ENCODE results near the gene ALDH4A1.
A peak's percentile ranks its signal among the peaks of the same experiment; 100 is the strongest.
"Not testable (repeated sequence)": the region's sequence is repeated elsewhere in the genome, so short reads cannot be mapped to it uniquely, and the experiment has no call there.

ALDH4A1 gene

DNA sequence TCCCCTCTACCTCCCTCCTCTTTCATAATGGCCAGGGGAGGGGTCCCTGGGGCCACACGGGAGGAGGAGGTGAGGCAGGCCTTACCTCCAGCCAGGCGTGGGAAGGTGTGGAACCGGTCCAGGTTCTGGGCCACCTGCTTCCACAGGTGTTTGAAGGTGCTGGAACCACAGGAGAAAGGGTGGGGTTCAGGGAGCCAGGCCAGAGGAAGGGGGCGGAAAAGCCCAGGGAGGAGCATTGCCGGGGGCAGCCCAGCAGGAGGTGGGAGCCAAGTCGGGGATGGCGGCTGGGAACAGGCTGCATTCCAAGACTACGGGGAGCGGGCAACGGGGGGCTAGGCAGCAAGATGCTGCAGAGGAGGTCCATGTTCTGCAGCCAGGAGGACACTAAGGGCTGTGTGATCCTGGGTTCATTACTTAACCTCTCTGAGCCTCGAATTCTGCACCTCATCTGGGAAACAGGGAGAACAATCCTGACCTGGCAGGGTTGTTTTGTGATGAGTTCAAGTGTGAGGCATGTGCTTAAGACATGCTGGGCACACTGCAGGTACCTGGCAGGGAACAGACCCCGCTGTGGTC is 23.1 kb downstream of the ALDH4A1 start:
- no peak for DNase-seq (ENCODE audit: low spot score)

DNA sequence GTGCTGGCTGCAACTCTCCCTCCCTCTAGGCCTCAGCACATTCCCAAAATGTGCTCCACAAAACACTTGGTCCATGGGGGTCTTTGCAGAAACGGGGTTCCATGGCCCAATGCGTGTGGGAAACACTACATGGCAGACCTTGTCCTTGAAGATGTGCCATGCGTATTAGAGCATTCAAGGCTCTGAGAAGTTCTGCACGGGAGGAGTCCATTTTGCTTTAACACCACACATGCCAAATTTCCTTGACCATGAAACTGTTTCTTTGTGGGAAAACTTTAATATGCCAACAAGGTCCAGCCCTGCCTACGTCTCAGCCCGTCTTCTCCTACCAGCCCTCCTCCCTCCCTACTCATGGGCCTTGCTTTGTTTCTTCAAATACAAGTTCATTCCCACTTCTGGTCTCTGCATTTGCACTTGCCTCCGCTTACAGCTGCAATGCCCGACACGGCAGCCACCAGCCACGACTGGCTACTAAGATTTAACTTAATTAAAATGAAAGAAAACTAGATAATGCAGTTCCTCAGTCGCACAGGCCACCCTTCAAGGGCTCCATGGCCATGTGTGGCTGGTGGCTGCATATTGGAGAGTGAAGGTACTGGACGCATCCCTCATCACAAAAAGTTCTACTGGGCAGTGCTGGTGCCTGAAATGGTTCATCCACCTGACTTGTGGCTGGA is 23.7 kb downstream of the ALDH4A1 start:
- peak; percentile 80 for DNase-seq (ENCODE audit: low spot score)

DNA sequence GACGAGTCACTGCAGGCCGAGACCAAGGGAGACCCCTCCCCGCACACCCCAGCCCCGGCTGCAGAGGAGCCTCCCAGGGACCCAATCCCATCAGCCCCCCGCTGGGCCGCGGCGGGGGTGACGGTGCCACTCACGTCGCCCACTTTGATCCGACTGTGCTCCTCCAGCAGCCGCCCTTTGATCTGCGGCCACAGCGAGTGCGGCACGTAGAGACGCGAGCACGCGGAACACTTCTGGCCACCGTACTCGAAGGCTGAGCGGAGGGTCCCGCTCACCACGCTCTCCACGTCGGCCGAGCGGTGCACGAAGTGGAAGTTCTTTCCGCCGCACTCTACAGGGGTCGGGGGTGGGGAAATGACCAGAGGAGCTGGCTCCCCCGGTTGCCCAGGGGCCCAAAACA is 25.1 kb downstream of the ALDH4A1 start:
- no peak for DNase-seq (ENCODE audit: low spot score)

DNA sequence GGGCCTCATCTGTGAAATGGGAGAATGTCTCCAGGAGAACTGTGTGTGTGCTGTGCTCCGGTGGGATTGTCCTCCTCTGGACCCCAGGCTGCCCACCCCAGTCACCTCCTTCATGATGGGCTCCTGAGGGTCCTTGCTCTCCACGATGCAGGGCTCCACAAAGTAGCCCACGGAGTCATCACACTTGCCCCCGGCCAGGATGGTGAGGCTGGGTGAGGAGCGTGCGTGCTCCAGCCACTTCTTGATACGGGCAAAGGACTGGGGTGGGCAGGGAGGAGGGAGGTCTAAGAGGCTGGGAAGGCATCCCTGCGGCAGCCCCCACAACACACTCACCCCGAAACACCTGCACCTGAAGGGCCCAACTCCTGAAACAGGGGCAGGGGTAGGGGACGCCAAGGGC is 26.1 kb downstream of the ALDH4A1 start:
- no peak for DNase-seq (ENCODE audit: low spot score)

DNA sequence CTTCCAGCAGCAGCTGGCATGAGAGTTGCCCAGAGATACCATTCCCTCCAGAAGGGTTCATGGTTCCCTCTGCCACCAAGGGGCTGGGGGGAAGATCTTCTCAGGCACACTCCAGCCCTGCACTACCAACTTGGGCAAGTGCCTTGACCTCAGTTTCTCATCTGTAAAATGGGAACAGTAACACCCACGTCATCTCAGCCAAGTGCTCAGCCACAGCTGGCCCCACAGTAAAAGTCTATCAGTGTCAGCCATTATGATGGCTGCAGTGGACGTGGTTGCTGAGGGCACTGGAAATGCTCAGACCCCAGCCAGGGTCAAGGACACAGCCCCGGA is 26.6 kb downstream of the ALDH4A1 start:
- no peak for DNase-seq (ENCODE audit: low spot score)

DNA sequence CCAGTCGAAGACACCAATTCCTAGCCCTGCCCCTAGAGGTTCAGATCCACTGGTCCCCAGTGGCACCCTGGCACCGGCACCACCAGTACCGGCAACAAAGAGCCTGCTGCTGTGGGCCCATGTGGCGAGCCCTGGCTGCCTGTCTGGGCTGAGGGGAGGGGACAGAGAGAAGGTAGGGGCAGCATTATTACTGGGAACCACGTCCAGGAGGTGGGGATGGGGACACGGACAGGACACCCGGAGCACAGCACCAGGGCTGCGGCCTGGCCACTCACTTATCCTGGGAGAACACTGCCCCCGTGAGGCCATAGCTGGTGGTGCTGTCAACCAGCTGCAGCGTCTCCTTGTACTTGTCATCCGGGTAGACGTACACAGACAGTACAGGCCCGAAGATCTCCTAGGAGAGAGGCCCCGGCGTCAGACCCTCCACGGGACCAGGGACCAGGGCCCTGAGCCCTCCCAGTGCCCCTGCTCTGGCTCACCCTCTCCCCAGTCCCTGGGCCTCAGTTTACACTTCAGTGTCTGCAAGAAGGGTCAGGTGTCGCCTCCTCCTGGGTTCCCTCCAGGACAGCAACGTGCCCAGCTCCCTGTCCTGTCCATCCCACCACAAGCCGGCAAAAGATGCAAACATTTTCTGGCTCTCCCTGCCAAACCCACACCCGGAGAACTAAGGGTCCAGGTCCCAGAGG is 27.1 kb downstream of the ALDH4A1 start:
- DNase-seq (ENCODE audit: low spot score): peak; percentile 86

DNA sequence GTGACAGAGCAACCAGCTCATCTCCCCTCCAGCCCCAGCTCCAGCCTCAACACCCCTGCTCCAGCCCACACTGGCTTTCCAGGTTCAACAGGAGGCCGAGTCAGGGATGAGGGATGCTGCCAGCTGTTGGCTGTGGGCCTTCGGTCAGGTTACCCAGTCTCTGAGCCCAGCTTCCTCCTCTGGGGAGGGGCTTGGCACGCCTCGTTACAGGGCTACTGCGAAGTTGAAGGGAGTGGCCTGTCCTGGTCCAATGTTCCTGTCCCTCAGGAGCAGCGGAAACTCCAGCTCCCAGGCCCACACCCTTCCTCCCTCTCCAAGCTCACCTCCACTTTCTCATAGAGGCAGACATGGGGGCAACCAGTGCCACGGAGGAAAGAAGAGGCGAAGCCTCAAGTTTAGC is 27.8 kb downstream of the ALDH4A1 start:
- DNase-seq (ENCODE audit: low spot score): no peak

DNA sequence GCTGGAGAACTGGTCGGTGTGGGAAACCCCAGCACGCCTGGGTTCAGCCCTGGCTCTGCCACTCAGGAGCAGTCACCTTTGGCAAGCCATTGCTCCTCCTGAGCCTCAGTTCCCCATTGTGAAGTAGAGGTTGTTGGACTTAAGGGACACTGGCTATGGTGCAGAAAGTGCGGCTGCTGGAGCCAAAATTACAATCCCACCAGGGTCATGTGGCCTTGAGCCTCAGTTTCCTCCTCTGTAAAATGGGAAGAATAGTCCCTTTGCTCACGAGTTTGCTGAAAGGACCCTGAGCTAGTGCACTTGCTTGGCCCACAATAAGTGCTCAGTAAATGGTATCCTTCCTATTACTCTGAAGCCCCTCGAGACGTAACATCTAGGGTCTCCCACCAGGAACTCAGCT is 28.3 kb downstream of the ALDH4A1 start:
- no peak for DNase-seq (ENCODE audit: low spot score)

DNA sequence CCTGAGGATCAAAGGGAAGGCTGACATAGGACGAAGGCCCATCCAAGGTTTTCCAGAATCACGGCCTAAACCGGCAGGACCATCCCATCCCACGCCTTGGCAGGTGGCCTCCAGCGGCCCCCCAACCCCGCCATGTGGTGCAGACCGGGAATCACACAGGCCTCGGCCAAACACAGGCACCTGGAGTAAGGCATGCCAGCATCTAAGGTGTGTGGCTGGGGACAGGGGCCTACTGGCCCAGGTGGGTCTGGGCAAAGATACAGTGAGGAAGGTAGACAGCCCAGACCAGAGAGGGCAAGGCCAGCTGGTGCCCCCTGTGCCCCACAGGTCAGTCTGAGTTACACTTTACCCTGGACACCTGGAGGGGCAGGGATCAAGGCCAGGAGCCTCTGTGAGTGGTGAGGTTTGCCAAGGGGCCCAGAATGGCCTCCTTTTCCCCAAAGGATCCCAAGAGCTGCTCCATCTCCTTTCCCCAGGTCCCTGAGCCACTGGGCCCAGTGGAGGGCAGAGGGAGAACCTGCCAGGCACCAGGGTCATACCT is 30.2 kb downstream of the ALDH4A1 start:
- DNase-seq (ENCODE audit: low spot score): no peak

DNA sequence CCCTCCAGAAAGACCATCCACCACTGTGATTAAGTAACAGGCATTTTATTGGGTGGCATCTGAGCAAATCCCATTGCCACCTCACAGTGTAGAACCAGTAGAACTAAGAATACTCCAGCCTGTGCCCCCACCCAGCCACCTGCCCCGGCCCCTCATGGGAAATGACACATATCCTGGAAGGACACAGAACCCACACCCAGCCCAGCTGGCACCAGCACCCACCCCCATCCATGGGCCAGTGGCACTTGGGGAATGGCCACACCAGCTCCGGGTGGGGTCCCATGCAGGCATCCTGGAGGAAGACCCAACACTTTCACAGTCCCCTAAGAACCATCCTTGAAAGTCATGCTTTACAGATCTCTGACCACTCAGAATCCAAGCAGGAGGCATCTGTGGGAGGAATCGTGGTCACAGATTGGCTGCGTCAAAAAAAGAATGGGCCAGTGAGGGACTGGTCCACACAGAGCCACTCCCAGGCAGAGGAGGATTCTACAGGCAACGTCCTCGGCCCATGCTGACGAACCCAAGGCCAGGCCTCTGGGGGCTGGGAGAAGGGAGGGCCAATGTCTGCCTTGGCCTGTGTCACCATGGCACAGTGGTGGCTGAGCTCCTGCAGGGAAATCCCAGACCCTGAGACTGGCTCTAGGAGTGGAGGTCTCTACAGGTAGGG is 30.8 kb downstream of the ALDH4A1 start:
- no peak for DNase-seq (ENCODE audit: low spot score)

DNA sequence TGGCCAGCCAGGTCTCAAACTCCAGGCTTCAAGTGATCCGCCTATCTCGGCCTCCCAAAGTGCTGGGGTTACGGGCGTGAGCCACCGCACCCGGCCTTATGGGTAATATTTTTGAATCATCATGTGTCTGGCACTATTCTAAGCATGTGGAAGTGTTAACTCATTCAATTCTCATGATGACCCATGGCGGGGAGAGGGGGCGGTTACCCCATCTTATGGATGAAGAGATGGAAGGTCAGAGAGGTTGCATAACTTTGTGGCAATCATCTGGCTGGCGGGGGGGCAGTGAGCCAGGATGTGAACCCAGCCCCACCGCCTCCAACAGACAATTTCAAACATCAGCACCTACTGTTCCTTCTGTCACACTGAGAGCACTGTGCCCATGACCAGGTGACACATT is 31.4 kb downstream of the ALDH4A1 start:
- DNase-seq (ENCODE audit: low spot score): no peak

DNA sequence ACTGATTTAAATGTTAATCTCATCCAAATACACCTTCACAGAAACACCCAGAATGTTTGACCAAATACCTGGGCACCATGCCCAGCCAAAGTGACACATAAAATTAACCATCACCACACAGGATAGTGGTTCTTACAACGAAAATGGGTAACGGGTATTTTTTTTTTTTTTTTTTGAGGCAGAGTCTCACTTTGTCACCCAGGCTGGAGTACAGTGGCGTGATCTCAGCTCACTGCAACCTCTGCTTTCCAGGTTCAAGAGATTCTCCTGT is 31.8 kb downstream of the ALDH4A1 start:
- DNase-seq (ENCODE audit: low spot score): not testable (repeated sequence)

DNA sequence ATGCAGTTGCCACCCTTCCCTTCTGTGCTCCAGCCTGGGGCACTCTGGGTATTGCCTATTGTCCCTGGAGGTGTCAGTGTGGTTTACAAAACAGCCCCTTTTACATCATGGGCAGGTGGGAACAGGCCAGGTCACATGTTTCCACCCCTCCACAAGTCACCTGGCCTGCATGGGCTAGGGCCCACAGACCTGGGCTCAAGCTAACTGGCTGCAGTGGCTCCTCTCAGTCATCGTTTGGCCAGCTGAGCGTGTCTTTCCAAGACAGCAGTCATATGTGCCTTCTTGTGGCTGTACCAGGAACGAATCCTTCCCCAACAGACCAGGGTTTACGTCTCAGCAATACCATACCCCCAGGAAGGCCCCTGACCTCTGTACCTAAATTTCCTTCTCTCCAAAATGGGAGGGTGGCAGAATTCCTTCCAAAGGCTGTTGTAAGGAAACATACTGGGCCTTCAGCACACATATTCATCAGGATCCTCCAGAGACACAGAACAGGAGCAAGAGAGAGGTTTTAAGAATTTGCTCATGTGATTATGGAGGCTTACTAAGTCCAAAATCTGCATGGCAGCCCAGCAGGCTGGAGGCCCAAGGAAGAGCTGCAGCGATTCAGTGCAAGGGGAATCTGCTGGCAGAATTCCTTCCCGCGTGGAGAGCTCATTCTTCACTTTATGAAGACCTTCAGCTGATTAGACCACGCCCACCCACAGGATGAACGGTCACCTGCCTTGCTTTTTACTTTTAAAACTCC is 32.3 kb downstream of the ALDH4A1 start:
- DNase-seq (ENCODE audit: low spot score): no peak

DNA sequence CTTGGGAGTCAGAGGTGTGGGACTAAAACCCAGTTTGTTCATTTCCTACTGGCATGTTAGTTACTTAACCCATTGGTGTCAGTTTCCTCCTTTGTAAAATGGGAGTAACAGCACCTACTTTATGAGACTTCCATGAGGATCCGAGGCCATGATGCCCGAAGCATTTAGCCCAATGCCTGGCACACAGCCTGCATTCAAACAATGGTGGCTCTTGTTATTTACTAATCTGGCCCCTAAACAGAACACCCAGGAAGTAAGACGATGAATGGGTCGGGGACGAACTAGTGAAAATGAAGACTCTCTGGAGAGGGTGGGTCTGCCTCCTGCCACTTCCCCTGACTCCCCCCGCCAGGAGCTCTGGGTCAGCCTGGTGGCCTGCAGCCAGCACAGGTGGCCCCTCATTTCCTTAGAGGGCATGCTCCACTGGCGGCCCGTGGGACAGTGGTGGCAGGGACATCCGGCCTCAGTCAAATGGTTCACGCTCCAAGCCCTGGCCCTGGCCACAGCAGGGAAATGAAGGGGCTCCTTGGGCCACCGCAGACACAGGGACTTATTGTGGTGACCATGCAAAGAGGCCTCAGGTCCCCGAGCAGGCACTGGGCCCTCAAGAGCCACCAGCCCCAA is 33.4 kb downstream of the ALDH4A1 start:
- no peak for DNase-seq (ENCODE audit: low spot score)

DNA sequence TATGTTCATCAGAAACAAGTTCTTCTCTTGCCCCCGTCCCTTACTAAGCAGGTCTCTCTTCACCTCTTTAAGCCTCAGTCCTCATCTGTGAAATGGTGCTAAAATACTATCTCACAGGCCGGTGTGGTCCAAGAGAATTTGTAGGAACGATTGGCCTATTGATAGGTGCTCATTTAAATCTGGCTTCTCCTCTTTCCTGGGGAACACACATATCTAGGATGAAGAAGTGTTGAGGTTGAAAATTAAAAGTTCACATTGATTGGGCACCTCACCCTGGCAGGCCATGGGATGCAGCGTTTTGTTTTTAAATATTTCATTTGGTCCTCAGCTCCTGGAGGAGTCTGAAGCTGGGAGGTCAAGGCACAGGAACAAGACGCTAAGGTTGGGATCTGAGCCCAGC is 34.0 kb downstream of the ALDH4A1 start:
- no peak for DNase-seq (ENCODE audit: low spot score)

DNA sequence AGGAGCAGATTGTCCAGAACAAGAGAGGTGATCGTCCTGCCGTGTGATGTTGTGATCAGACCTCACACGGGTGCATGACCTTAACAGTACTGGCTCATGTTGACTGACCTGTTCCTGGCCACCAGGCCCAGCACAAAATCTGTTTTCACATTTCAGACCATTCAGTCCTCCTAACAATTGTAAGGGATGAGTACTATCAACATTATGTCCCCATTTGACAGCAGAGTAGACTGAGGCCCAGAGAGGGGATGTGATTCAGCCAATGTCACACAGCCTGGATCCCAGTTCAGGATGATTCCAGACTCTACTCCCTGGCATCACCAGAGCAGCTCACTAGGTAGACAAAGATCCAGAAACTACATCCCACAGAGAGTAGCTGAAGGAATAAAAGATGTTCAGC is 35.5 kb downstream of the ALDH4A1 start:
- no peak for DNase-seq (ENCODE audit: low spot score)

DNA sequence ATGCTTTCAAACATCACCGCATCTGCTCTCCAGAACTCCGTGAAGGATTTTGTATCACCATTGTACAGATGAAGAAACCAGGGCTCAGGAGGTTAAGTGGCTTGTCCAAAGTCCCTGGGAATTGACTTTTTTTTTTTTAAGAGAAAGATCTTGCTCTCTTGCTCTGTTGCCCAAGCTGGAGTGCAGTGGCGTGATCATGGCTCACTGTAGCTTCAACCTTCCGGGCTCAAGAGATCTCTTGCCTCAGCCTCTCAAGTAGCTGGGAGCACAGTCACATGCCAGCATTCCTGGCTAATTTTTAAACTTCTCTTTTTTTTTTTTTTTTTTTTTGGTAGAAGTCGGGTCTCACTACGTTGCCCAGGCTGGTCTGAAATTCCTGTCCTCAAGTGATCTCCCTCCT is 36.0 kb downstream of the ALDH4A1 start:
- no peak for DNase-seq (ENCODE audit: low spot score)

DNA sequence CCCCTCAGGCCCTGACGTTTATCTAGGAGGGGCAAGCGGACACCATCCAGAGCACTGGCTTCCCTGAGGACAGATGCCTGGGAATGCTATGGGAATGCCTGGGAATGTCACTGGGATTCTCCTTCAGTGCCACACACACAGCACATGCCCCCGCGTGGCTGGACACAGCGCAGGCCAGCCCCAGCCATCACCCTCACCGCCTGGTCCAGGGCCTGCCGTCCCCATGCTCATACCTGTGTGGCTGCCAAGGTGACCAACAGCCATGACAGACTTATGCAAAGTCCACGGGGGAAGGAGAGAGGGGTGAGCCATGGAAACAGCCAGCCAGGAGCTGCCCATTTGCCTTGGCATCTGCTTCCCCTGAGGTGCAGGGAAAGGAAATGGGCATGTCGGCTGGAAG is 37.2 kb downstream of the ALDH4A1 start:
- no peak for DNase-seq (ENCODE audit: low spot score)

DNA sequence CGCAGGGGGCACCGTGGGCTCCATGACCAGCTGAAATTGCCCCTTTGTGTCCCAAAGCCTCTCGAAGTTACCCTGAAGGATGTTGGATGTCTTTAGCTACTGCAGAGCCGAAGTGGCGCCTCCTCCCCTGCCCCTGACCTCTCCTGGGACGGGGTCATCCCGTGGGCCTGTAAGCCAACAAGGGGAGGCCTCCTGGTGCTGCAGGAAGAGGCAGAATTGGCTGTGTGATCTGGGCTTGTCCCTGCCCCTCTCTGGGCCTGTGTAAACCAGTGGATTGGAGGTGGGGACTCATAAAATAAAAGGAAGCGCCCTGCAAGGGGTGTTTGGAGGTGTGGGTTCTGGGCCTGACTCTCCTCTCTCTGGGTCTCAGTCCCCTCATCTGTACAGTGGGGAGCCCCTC is 40.8 kb downstream of the ALDH4A1 start:
- DNase-seq (ENCODE audit: low spot score): no peak

DNA sequence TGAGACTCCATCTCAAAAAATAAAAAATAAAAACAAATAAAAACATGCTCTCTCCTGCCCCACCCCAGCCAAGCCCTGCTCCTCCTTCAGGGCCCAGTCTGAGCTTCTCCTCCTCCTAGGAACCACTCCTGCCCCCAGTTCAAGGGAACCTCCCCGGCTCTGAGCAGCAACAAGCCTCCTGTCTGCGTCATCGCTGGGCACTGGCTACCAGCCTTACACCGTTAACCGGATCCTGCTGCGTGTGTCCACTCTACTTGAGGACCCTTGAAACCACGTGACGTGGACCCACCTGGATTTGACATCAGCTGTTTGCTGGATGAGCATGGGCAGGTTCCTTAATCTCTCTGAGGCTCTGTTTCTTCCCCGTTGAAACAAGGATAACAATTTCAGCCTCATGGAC is 41.3 kb downstream of the ALDH4A1 start:
- DNase-seq (ENCODE audit: low spot score): no peak

DNA sequence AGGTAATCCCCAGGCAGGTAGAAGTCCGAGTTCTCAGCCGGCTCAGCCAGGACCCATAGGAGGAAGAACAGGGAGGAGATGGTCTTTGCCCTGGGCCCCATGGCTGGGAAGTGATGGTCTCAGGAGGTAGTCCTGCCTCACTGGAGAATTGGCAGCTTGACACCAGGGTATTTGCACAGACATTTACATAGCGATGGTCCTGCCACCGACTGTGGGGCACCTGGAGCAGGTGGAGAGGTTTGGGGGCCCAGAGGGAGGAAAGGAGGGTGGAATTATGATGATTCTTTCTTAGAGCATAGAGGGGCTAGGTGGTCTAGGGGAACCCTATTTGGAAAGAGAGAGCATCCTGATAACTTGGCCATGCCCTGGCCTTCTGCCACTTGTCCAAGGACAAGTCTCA is 42.8 kb downstream of the ALDH4A1 start, which contains the start of gene TAS1R2:
Gene TAS1R2 (minus strand): TSS at position 101 of the 400 bp plus-strand sequence. CDS start 0 bp downstream, at position 101.
- DNase-seq (ENCODE audit: low spot score): no peak
